Keratinocyte (primary cell): Measurements from ENCODE around the gene GFM2. TPM values are rescaled to one million over a fixed set of nuclear protein-coding genes. Genes with fewer than 3 reads are reported as not detected.
A peak's percentile ranks its signal among the peaks of the same experiment; 100 is the strongest.
"Not testable (repeated sequence)": the region's sequence is repeated elsewhere in the genome, so short reads cannot be mapped to it uniquely, and the experiment has no call there.

Experiments used
- DNase-seq: peaks from one replicate; pipeline ENCODE4 v3.0.0-alpha.2; 2011; ENCODE audit warnings: low read depth, missing footprints, low spot score
- FAIRE-seq: peaks from 2 replicates; lab custom pipeline; 2011; peaks lifted over from hg19 to GRCh38; lab: Jason Lieb, UNC
- H2AFZ ChIP-seq: 2 replicates; pipeline ENCODE4 v1.6.0; 2012; ENCODE audit warnings: low read length, control low read depth, inconsistent platforms; ENCODE audit not compliant: control insufficient read depth
- H3K27ac ChIP-seq: 2 replicates; pipeline ENCODE4 v1.5.1; 2011; ENCODE audit warnings: low read length; ENCODE audit not compliant: control insufficient read depth, insufficient read depth
- H3K27me3 ChIP-seq: 3 replicates; pipeline ENCODE4 v1.6.0; 2011; ENCODE audit warnings: low read length; ENCODE audit not compliant: control insufficient read depth, insufficient read depth; ENCODE audit errors: extremely low read depth
- H3K36me3 ChIP-seq, 2 experiments: 2 replicates in 1 of 2; 3 replicates in 1 of 2; pipeline ENCODE4 v1.5.1; 2011; ENCODE audit warnings: low read length in 2 of 2, mild to moderate bottlenecking in 1 of 2; ENCODE audit not compliant: control insufficient read depth in 2 of 2, insufficient read depth in 2 of 2; ENCODE audit errors: extremely low read depth in 1 of 2
- H3K4me1 ChIP-seq: 3 replicates; pipeline ENCODE4 v1.5.1; 2011; ENCODE audit warnings: low read length; ENCODE audit not compliant: control insufficient read depth, insufficient read depth; ENCODE audit errors: extremely low read depth
- H3K4me2 ChIP-seq: 3 replicates; pipeline ENCODE4 v1.6.0; 2011; ENCODE audit warnings: low read depth, low read length; ENCODE audit not compliant: control insufficient read depth, insufficient read depth; ENCODE audit errors: extremely low read depth
- H3K4me3 ChIP-seq, 3 experiments: fragments of 200-600 bp in 1 of 3; sonication (generic) in 1 of 3; 2 replicates in 2 of 3; 3 replicates in 1 of 3; pipeline ENCODE4 v1.5.1; 2011 to 2016; ENCODE audit warnings: low read length in 3 of 3, mild to moderate bottlenecking in 3 of 3, control low read depth in 2 of 3, inconsistent platforms in 1 of 3, low read depth in 1 of 3, mixed read lengths in 1 of 3, mixed run types in 1 of 3, moderate library complexity in 1 of 3; ENCODE audit not compliant: control insufficient read depth in 2 of 3, insufficient read depth in 2 of 3; ENCODE audit errors: extremely low read depth in 1 of 3
- H3K79me2 ChIP-seq: 2 replicates; pipeline ENCODE4 v1.6.0; 2012; ENCODE audit warnings: low read length; ENCODE audit not compliant: control insufficient read depth, insufficient read depth
- H3K9ac ChIP-seq: 3 replicates; pipeline ENCODE4 v1.6.0; 2011; ENCODE audit warnings: low read length; ENCODE audit not compliant: control insufficient read depth, insufficient read depth; ENCODE audit errors: extremely low read depth
- H3K9me1 ChIP-seq: 3 replicates; pipeline ENCODE4 v1.6.0; 2011; ENCODE audit warnings: low read length; ENCODE audit not compliant: control insufficient read depth, insufficient read depth; ENCODE audit errors: extremely low read depth
- H3K9me3 ChIP-seq: 2 replicates; pipeline ENCODE4 v1.5.1; 2012; ENCODE audit warnings: low read depth, low read length; ENCODE audit not compliant: control insufficient read depth
- H4K20me1 ChIP-seq: 3 replicates; pipeline ENCODE4 v1.6.0; 2011; ENCODE audit warnings: low read length; ENCODE audit not compliant: control insufficient read depth, insufficient read depth; ENCODE audit errors: extremely low read depth
- EZH2 ChIP-seq: IDR thresholded peaks from one replicate; pipeline ENCODE4 v1.6.1; 2012; ENCODE audit warnings: inconsistent platforms, mild to moderate bottlenecking, low read length, moderate library complexity
- dilution Hi-C: fragments of 300-500 bp; cut with MboI; formaldehyde crosslinking; loops from one replicate; pipeline ENCODE4 v1.7.0; 2020; ENCODE audit warnings: low sequenced_read_pairs; ENCODE audit not compliant: extremely low pct_ligation_motif_present
- polyA plus RNA-seq, 5 experiments: library from polyadenylated mRNA; depleted of rRNA in 3 of 5; stranded (reverse) in 3 of 5; stranded (forward) in 1 of 5; unstranded in 1 of 5; fragments of >200 nt; gene quantifications; 1 replicate in 1 of 5; 2 replicates in 3 of 5; 3 replicates in 1 of 5; pipeline versions ENCODE4 v1.2.1 to v1.2.3, GENCODE V29; 2011 to 2012; ENCODE audit warnings: missing spikeins in 2 of 5, low read depth in 1 of 5, low replicate concordance in 1 of 5
- TF ChIP-seq, protein P1 (sequence below), 3 experiments: IDR thresholded peaks in 1 of 3; conservative IDR thresholded peaks in 1 of 3; optimal IDR thresholded peaks in 1 of 3; 2 replicates in 2 of 3; 3 replicates in 1 of 3; pipeline versions ENCODE3 to v1.5.1; 2011; ENCODE audit warnings: low read length in 3 of 3, mild to moderate bottlenecking in 3 of 3, moderate library complexity in 2 of 3, control low read depth in 1 of 3, inconsistent platforms in 1 of 3; ENCODE audit not compliant: insufficient read depth in 2 of 3; ENCODE audit errors: extremely low read depth in 1 of 3

The GFM2 gene
- polyA plus RNA-seq, 1 donor (not counting 4 experiments of a cell fraction or from before 2014, with no cell fraction given) = 55.4 TPM

DNA sequence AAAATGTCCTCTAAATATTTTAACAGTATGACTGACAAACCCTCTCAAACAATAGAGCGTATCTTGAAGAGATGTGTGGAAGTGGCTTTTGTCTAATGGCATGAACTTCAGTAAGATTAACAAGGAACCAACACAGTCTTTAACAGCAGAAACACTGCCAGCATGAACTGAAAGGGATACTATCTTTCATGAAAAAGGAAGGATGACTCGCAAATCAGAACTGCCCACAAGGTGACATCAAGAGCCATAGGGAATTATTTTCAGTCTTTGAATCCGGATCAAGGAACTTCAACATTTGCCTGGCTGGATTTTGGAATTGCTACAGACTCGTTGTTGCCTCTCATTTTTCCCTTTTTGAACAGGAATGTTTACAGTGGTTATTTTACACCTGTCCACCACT, 87.0 kb downstream of the GFM2 start:
- Histone ChIP-seq H3K4me3 (no peak overlapping the region), H3K9ac (no peak overlapping the region), H3K27me3 (no peaks in the 10 kb centered on the region), H3K36me3 (no peaks in the 10 kb centered on the region), H4K20me1 (no peaks in the 10 kb centered on the region), H3K4me2 (no peak overlapping the region), H3K27ac (no peak overlapping the region), H3K9me3 (no peaks in the 10 kb centered on the region), H3K4me1 (peaks cover 3% of the 10 kb centered on the region), H2AFZ (no peak overlapping the region), H3K9me1 (no peaks in the 10 kb centered on the region), H3K79me2 (no peaks in the 10 kb centered on the region)
- dilution Hi-C loops = no loop called here
- no peak for DNase-seq
- FAIRE-seq = peak; percentile 72
- TF ChIP-seq, protein P1, sequence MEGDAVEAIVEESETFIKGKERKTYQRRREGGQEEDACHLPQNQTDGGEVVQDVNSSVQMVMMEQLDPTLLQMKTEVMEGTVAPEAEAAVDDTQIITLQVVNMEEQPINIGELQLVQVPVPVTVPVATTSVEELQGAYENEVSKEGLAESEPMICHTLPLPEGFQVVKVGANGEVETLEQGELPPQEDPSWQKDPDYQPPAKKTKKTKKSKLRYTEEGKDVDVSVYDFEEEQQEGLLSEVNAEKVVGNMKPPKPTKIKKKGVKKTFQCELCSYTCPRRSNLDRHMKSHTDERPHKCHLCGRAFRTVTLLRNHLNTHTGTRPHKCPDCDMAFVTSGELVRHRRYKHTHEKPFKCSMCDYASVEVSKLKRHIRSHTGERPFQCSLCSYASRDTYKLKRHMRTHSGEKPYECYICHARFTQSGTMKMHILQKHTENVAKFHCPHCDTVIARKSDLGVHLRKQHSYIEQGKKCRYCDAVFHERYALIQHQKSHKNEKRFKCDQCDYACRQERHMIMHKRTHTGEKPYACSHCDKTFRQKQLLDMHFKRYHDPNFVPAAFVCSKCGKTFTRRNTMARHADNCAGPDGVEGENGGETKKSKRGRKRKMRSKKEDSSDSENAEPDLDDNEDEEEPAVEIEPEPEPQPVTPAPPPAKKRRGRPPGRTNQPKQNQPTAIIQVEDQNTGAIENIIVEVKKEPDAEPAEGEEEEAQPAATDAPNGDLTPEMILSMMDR (optimal IDR thresholded peaks at IDR 0.05 in 1 of 3, IDR thresholded peaks at IDR 0.05 in 1 of 3, conservative IDR thresholded peaks at IDR 0.05 in 1 of 3; ENCODE audit: extremely low read depth in 1 of 3, insufficient read depth in 2 of 3, low read length in 3 of 3) = no peak
- no peak for TF ChIP-seq EZH2

- dilution Hi-C loops, H3K9me3 ChIP-seq, H3K4me3 ChIP-seq, H4K20me1 ChIP-seq, H3K36me3 ChIP-seq, H3K4me1 ChIP-seq, H3K9me1 ChIP-seq, H3K27ac ChIP-seq, H3K79me2 ChIP-seq, H3K27me3 ChIP-seq, DNase-seq, H3K4me2 ChIP-seq, H3K9ac ChIP-seq, H2AFZ ChIP-seq: not testable (repeated sequence)
- peak; percentile 23 for FAIRE-seq
Observed at GRCh38 chr5:74679300-74679699, 87.6 kb downstream of the GFM2 start.

- H3K4me2 ChIP-seq, FAIRE-seq, H4K20me1 ChIP-seq, H3K27me3 ChIP-seq, H3K9ac ChIP-seq, DNase-seq, H3K36me3 ChIP-seq, H2AFZ ChIP-seq, H3K9me3 ChIP-seq, H3K9me1 ChIP-seq, H3K4me3 ChIP-seq, dilution Hi-C loops, H3K27ac ChIP-seq, H3K79me2 ChIP-seq: not testable (repeated sequence)
- H3K4me1 ChIP-seq = peaks cover 10% of the 10 kb centered on the region
Observed at GRCh38 chr5:74678123-74678522, 88.8 kb downstream of the GFM2 start.

DNA sequence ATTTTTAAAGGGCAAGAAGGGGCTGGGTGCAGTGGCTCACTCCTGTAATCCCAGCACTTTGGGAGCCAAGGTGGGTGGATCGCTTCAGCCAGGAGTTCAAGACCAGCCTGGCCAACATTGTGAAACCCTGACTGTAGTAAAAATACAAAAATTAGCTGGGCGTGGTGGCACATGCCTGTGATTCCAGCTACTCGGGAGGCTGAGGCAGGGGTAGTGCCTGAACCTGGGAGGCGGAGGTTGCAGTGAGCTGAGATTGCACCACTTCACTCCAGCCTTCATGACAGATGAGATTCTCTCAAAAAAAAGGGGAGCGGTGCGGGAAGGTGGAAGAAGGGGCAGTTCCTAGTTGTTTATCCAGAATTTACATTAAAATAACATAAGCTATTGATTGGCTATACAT, 90.5 kb downstream of the GFM2 start:
- H3K4me2 ChIP-seq, H3K4me1 ChIP-seq, H3K9me3 ChIP-seq, H3K4me3 ChIP-seq, H3K36me3 ChIP-seq, H3K27ac ChIP-seq, H4K20me1 ChIP-seq, H3K9me1 ChIP-seq, H2AFZ ChIP-seq, H3K9ac ChIP-seq, H3K79me2 ChIP-seq, FAIRE-seq, DNase-seq, H3K27me3 ChIP-seq, dilution Hi-C loops: not testable (repeated sequence)
